Transverse colon (tissue), 4 donors: ENCODE measurements around the gene DMGDH. TPM values are rescaled to one million over a fixed set of nuclear protein-coding genes. Genes with fewer than 3 reads are reported as not detected.

Experiments
- DNase-seq: peaks from one replicate; pipeline ENCODE4 v3.0.0-alpha.2; 2019
- H3K27ac ChIP-seq, 4 donors: fragments of 200-600 bp; sonication (generic); 2 replicates each; pipeline ENCODE4 v1.5.1; 2016 to 2018; ENCODE audit warnings: inconsistent platforms in 4 of 4
- H3K27me3 ChIP-seq: fragments of 200-600 bp; sonication (generic); 2 replicates; pipeline ENCODE4 v1.5.1; 2017; ENCODE audit warnings: inconsistent platforms
- H3K36me3 ChIP-seq, 4 donors: fragments of 200-600 bp; sonication (generic); 2 replicates each; pipeline ENCODE4 v1.5.1; 2017 to 2019; ENCODE audit warnings: inconsistent platforms in 4 of 4
- H3K4me1 ChIP-seq, 4 donors: fragments of 200-600 bp; sonication (generic); 2 replicates each; pipeline ENCODE4 v1.5.1; 2017 to 2020; ENCODE audit warnings: inconsistent platforms in 4 of 4
- H3K4me3 ChIP-seq, 4 donors: fragments of 200-600 bp; sonication (generic); 1 replicate in 1 of 4; 2 replicates in 3 of 4; pipeline versions ENCODE4 v1.5.1 to v1.6.1; 2017 to 2019; ENCODE audit warnings: inconsistent platforms in 4 of 4
- H3K9me3 ChIP-seq, 2 donors: fragments of 200-600 bp; sonication (generic); 2 replicates each; pipeline ENCODE4 v1.5.1; 2017 to 2019; ENCODE audit warnings: inconsistent platforms in 2 of 2
- CTCF ChIP-seq, 5 experiments: fragments of 200-600 bp in 3 of 5; fragments of 450-650 bp in 2 of 5; sonication (generic) in 3 of 5; IDR thresholded peaks; 1 replicate in 2 of 5; 2 replicates in 3 of 5; pipeline ENCODE4 v1.5.1; 2016 to 2017; ENCODE audit warnings: antibody characterized with exemption in 5 of 5, inconsistent platforms in 3 of 5, mild to moderate bottlenecking in 2 of 5, moderate library complexity in 1 of 5
- EP300 ChIP-seq: sonication (generic); formaldehyde crosslinking; IDR thresholded peaks from one replicate; pipeline ENCODE4 v1.6.1; 2017; ENCODE audit warnings: antibody characterized with exemption, low read depth
- POLR2A ChIP-seq: fragments of 450-650 bp; IDR thresholded peaks from one replicate; pipeline ENCODE4 v1.6.1; 2016; ENCODE audit warnings: antibody characterized with exemption, mild to moderate bottlenecking, moderate library complexity
- POLR2AphosphoS5 ChIP-seq, 3 donors: sonication (generic); formaldehyde crosslinking; IDR thresholded peaks; one replicate each; pipeline ENCODE4 v1.6.1; 2016; ENCODE audit warnings: antibody characterized with exemption in 3 of 3
- WGBS, 2 donors: methylation state at CpG; one replicate each; pipeline ENCODE4 v1.1.5; 2018; ENCODE audit warnings: low coverage in 1 of 2; 5-methylcytosine and 5-hydroxymethylcytosine counted together
- in situ Hi-C, 4 donors: fragments of 200-750 bp; cut with MboI; loops; one replicate each; pipeline versions ENCODE4 v1.15.0 to v1.15.1; 2017; ENCODE audit warnings: low sequenced_read_pairs in 3 of 4, low pct_ligation_motif_present in 1 of 4, low pct_unique_long_range_greater_than_20kb in 1 of 4
- intact Hi-C: fragments of 100-400 bp; cut with DNase I; formaldehyde crosslinking; loops from one replicate; pipeline ENCODE4 v1.15.1; 2023; ENCODE audit warnings: low total_unique reads
- total RNA-seq, 4 donors: library from RNA; depleted of rRNA; stranded (reverse); fragments of >200 nt; gene quantifications; one replicate each; pipeline ENCODE4 v1.1.0, GENCODE V29; 2016

DMGDH gene
- total RNA-seq, 4 donors from 2014 or later, result 0.41 to 2.7 TPM; not detected in 2

DNA sequence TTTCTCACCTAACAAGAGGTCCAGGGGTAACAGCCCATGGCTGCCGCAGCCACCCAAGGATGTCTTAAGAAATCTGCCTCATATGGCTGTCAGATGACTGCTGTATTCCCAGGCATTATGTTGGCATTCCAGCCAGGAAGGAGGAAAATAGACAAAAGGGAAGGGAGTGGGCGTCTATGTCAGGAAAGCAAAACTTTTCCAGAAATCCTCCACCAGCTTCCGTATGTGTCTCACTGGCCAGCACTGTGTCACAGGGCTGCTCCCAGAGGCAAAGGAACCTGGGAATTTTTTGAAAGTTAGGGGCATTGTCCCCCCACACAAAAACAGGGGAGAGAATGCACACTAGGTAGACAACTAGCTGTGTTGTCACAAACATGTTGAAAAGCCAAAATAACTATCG is 7.3 kb upstream of the DMGDH start:
- Histone ChIP-seq H3K9me3 (no peaks in the 10 kb centered on the region), H3K27ac (peak overlapping the region in 1 of 4 donors; percentile 15), H3K4me1 (no peaks in the 10 kb centered on the region), H3K36me3 (no peaks in the 10 kb centered on the region), H3K4me3 (no peak overlapping the region), H3K27me3 (no peaks in the 10 kb centered on the region)
- TF ChIP-seq POLR2AphosphoS5 (IDR thresholded peaks at IDR 0.05) (no peak), CTCF (IDR thresholded peaks at IDR 0.05) (no peak), POLR2A (no peak), EP300 (no peak)
- no peak for DNase-seq
- intact Hi-C loops (no loop called here), in situ Hi-C loops (no loop called here)
- 65 to 81% methylated on average over 4 of the region's 4 CpGs for WGBS, 2 donors

DNA sequence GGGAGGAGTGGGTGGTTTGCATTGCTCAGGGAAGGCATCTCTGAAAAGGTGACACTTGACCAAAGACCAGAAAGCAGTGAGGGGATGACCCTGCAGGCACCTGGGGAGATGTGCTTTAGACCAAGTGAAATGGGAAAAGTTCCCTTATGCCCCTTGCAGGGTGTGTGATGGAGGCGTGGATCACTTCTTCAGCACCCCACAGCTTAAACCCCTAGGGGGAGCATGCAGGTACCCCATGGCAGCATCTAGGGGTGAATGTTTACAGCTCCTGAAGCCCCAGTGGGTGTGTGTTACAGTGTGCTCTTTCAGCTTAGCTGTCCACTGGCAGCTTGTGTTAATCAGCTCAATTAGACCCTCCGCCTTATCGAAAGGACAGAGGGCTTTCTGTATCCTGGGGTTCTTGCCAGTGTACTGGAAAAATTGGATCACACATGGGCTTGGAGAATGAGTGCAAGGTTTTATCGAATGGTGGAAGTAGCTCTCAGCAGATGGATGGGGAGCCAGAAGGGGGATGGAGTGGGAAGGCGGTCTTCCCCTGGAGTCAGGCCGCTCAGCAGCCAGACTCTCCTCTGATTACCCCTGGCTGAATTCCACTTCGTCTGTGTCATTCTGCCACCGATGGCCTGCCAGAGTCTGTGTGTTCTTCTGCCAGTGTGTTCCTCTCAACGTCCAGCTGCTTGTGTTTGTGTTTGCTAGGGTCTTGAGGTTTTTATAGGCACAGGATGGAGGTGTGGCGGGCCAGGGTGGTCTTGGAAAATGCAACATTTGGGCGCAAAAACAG is 6.4 kb upstream of the DMGDH start:
- intact Hi-C loops (no loop called here), in situ Hi-C loops (no loop called here)
- 76 to 83% methylated on average over 5 to 11 of the region's 11 CpGs for WGBS, 2 donors
- Histone ChIP-seq H3K9me3 (no peaks in the 10 kb centered on the region), H3K27ac (no peak overlapping the region), H3K4me1 (no peaks in the 10 kb centered on the region), H3K36me3 (no peaks in the 10 kb centered on the region), H3K4me3 (no peak overlapping the region), H3K27me3 (no peaks in the 10 kb centered on the region)
- no peak for DNase-seq
- TF ChIP-seq POLR2AphosphoS5 (IDR thresholded peaks at IDR 0.05) (no peak), POLR2A (no peak), EP300 (no peak), CTCF (IDR thresholded peaks at IDR 0.05) (no peak)

DNA sequence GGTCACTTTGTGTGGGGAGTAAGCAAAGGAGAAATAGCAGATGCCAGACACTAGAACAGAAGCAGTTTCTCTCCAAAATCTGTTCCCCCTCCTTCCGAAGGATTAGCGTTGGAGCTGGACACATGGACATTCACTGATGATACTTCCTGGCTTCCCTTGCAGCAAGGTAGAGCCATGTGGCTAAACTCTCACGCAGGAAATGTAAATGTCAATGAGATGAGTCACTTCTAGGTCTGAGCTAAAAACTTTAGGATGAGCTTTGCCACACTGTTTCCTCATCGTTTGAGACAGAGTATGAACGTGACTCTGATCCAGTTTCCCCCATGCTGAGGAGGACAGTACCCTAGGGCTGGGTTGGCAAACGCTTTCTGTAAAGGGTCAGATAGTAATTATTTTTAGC is 5.2 kb upstream of the DMGDH start:
- TF ChIP-seq CTCF (IDR thresholded peaks at IDR 0.05), result no peak

DNA sequence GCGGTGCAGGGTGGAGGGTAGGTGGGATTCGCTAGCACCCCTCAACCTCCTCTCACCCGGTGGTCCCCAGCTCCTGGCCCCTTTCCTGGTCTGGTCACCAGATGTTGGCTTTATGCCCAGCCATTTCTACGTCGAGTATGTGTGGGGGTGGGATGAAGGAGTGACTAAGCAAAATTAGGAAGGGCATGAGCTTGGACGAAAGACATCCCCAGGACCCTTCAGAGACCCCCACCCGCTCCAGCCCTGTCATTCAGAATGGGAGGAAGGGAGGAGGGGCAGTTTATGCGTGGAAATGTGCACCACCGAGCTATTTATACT is 835 bp upstream of the DMGDH start:
- 57% methylated on average over 9 of the region's 9 CpGs; no CpG with 5 or more reads in 1 of the 2 donors for WGBS, 2 donors
- Histone ChIP-seq H3K4me1 (peaks cover 0 to 5% (median 0%) of the 10 kb centered on the region in 4 donors), H3K27me3 (peaks cover 12% of the 10 kb centered on the region), H3K4me3 (peak overlapping the region in 1 of 4 donors; percentile 32), H3K27ac (peak overlapping the region in 3 of 4 donors; percentile 41 to 59 (median 42)), H3K9me3 (no peaks in the 10 kb centered on the region), H3K36me3 (no peaks in the 10 kb centered on the region)
- DNase-seq, result no peak
- no peak for TF ChIP-seq EP300
- in situ Hi-C loops (no loop called here), intact Hi-C loops (no loop called here)

More for the DNA sequence above, 5.2 kb upstream of the DMGDH start:
- Histone ChIP-seq H3K27ac (no peak overlapping the region), H3K4me3 (no peak overlapping the region), H3K27me3 (peaks cover 4% of the 10 kb centered on the region), H3K4me1 (peaks cover 0 to 4% (median 0%) of the 10 kb centered on the region in 4 donors), H3K36me3 (no peaks in the 10 kb centered on the region), H3K9me3 (no peaks in the 10 kb centered on the region)
- in situ Hi-C loops, result no loop called here
- no peak for DNase-seq
- WGBS, 2 donors, result 59 to 73% methylated on average over 4 to 6 of the region's 6 CpGs
- intact Hi-C loops, result no loop called here

GRCh38 chr5:79062436-79062835 is 7.0 kb downstream of the DMGDH start:
- intact Hi-C loops, result no loop called here
- H3K27ac ChIP-seq, result no peak overlapping the region
- TF ChIP-seq CTCF (IDR thresholded peaks at IDR 0.05) (no peak), EP300 (no peak), POLR2A (no peak), POLR2AphosphoS5 (IDR thresholded peaks at IDR 0.05) (no peak)

More at GRCh38 chr5:79062436-79062835, 7.0 kb downstream of the DMGDH start:
- Histone ChIP-seq H3K4me1 (no peaks in the 10 kb centered on the region), H3K4me3 (no peak overlapping the region), H3K9me3 (no peaks in the 10 kb centered on the region), H3K27me3 (no peaks in the 10 kb centered on the region), H3K36me3 (no peaks in the 10 kb centered on the region)
- no peak for DNase-seq
- in situ Hi-C loops, result no loop called here
- WGBS, 2 donors, result 60 to 68% methylated on average over 1 to 3 of the region's 3 CpGs
